Large intestine (tissue), 3 donors: Measurements from ENCODE around the gene MFF. TPM values are rescaled to one million over a fixed set of nuclear protein-coding genes. Genes with fewer than 3 reads are reported as not detected.
A peak's percentile ranks its signal among the peaks of the same experiment; 100 is the strongest.

Experiments used
- DNase-seq, 2 donors: peaks; one replicate each; pipeline versions ENCODE4 v3.0.0 to v3.0.0-alpha.2; 2013
- H3K27ac ChIP-seq: one replicate; pipeline ENCODE4 v1.5.1; 2013; ENCODE audit warnings: low read length
- H3K27me3 ChIP-seq: 2 replicates; pipeline ENCODE4 v1.6.1; 2013; ENCODE audit warnings: low read length; ENCODE audit not compliant: control insufficient read depth, insufficient read depth
- H3K36me3 ChIP-seq: 2 replicates; pipeline ENCODE4 v1.6.1; 2013; ENCODE audit warnings: low read length; ENCODE audit not compliant: control insufficient read depth, insufficient read depth
- H3K4me1 ChIP-seq: one replicate; pipeline ENCODE4 v1.6.1; 2013; ENCODE audit warnings: low read length; ENCODE audit not compliant: control insufficient read depth, insufficient read depth
- H3K4me3 ChIP-seq: one replicate; pipeline ENCODE4 v1.5.1; 2013; ENCODE audit warnings: low read length
- H3K9me3 ChIP-seq: one replicate; pipeline ENCODE4 v1.6.1; 2013; ENCODE audit warnings: mild to moderate bottlenecking, low read depth, low read length, moderate library complexity; ENCODE audit not compliant: control insufficient read depth
- WGBS: methylation state at CpG from one replicate; pipeline ENCODE4 v1.1.5; 2013; ENCODE audit warnings: low lambda C conversion rate; ENCODE audit not compliant: insufficient coverage; 5-methylcytosine and 5-hydroxymethylcytosine counted together
- polyA plus RNA-seq: library from polyadenylated mRNA; unstranded; fragments of 120-200 nt; gene quantifications from one replicate; pipeline ENCODE4 v1.2.1, GENCODE V29; 2013

Gene MFF
- polyA plus RNA-seq, 1 donor: 87.3 TPM

GRCh38 chr2:227324642-227324994 is 433 bp upstream of the MFF start:
- peak overlapping the region; percentile 84 for H3K27ac ChIP-seq
- no peaks in the 10 kb centered on the region for H3K36me3 ChIP-seq
- no peaks in the 10 kb centered on the region for H3K27me3 ChIP-seq
- DNase-seq: no peak
- 0% methylated on average over 2 of the region's 6 CpGs for WGBS
- no peaks in the 10 kb centered on the region for H3K4me1 ChIP-seq
- peak overlapping the region; percentile 88 for H3K4me3 ChIP-seq
- peaks cover 7% of the 10 kb centered on the region for H3K9me3 ChIP-seq

- Histone ChIP-seq H3K4me3 (peak overlapping the region; percentile 88), H3K36me3 (peaks cover 4% of the 10 kb centered on the region), H3K9me3 (peaks cover under 1% of the 10 kb centered on the region), H3K27ac (peak overlapping the region; percentile 84), H3K27me3 (no peaks in the 10 kb centered on the region), H3K4me1 (no peaks in the 10 kb centered on the region)
- no CpG with 5 or more reads among the region's 13 CpGs for WGBS
- DNase-seq: peak; percentile 14 to 66
Observed at GRCh38 chr2:227325839-227326195, 766 bp downstream of the MFF start.

- Histone ChIP-seq H3K27ac (no peak overlapping the region), H3K27me3 (no peaks in the 10 kb centered on the region), H3K36me3 (peaks cover 4% of the 10 kb centered on the region), H3K4me1 (no peaks in the 10 kb centered on the region), H3K9me3 (no peaks in the 10 kb centered on the region), H3K4me3 (no peak overlapping the region)
- WGBS: 100% methylated on average over 1 of the region's 6 CpGs
- no peak for DNase-seq
Observed at GRCh38 chr2:227326783-227327182, 1.7 kb downstream of the MFF start.

- Histone ChIP-seq H3K27ac (no peak overlapping the region), H3K9me3 (no peaks in the 10 kb centered on the region), H3K27me3 (no peaks in the 10 kb centered on the region), H3K36me3 (peaks cover 35% of the 10 kb centered on the region), H3K4me3 (no peak overlapping the region), H3K4me1 (no peaks in the 10 kb centered on the region)
- 88% methylated on average over 1 of the region's 1 CpG for WGBS
- no peak for DNase-seq
Observed at GRCh38 chr2:227335713-227336112, 10.7 kb downstream of the MFF start.

- no peaks in the 10 kb centered on the region for H3K9me3 ChIP-seq
- H3K36me3 ChIP-seq: peaks cover 37% of the 10 kb centered on the region
- H3K4me3 ChIP-seq: no peak overlapping the region
- no peak for DNase-seq
- WGBS: no CpG with 5 or more reads among the region's 2 CpGs
- H3K27me3 ChIP-seq: no peaks in the 10 kb centered on the region
- no peak overlapping the region for H3K27ac ChIP-seq
- H3K4me1 ChIP-seq: no peaks in the 10 kb centered on the region
Observed at GRCh38 chr2:227337442-227337841, 12.4 kb downstream of the MFF start.

GRCh38 chr2:227339098-227339599 is 14.1 kb downstream of the MFF start:
- 33% methylated on average over 1 of the region's 2 CpGs for WGBS
- H3K4me3 ChIP-seq: no peak overlapping the region
- DNase-seq: peak in 1 of 2 donors; percentile 46
- no peaks in the 10 kb centered on the region for H3K27me3 ChIP-seq
- no peaks in the 10 kb centered on the region for H3K9me3 ChIP-seq
- H3K27ac ChIP-seq: no peak overlapping the region
- no peaks in the 10 kb centered on the region for H3K4me1 ChIP-seq
- H3K36me3 ChIP-seq: peaks cover 33% of the 10 kb centered on the region

- no peaks in the 10 kb centered on the region for H3K4me1 ChIP-seq
- H3K27me3 ChIP-seq: no peaks in the 10 kb centered on the region
- no peak for DNase-seq
- no peak overlapping the region for H3K27ac ChIP-seq
- 72% methylated on average over 4 of the region's 6 CpGs for WGBS
- H3K4me3 ChIP-seq: no peak overlapping the region
- H3K36me3 ChIP-seq: peaks cover 27% of the 10 kb centered on the region
- H3K9me3 ChIP-seq: no peaks in the 10 kb centered on the region
Observed at GRCh38 chr2:227340106-227340505, 15.1 kb downstream of the MFF start.

- Histone ChIP-seq H3K4me1 (no peaks in the 10 kb centered on the region), H3K36me3 (peaks cover 22% of the 10 kb centered on the region), H3K27ac (no peak overlapping the region), H3K4me3 (no peak overlapping the region), H3K9me3 (no peaks in the 10 kb centered on the region), H3K27me3 (no peaks in the 10 kb centered on the region)
- WGBS: 100% methylated on average over 1 of the region's 2 CpGs
- no peak for DNase-seq
Observed at GRCh38 chr2:227341553-227341952, 16.5 kb downstream of the MFF start.

GRCh38 chr2:227344231-227344630 is 19.2 kb downstream of the MFF start:
- Histone ChIP-seq H3K27me3 (no peaks in the 10 kb centered on the region), H3K27ac (no peak overlapping the region), H3K36me3 (peaks cover 23% of the 10 kb centered on the region), H3K4me3 (no peak overlapping the region), H3K9me3 (no peaks in the 10 kb centered on the region), H3K4me1 (no peaks in the 10 kb centered on the region)
- WGBS: no CpG with 5 or more reads among the region's 2 CpGs
- no peak for DNase-seq

- DNase-seq: no peak
- Histone ChIP-seq H3K27ac (no peak overlapping the region), H3K9me3 (no peaks in the 10 kb centered on the region), H3K4me3 (no peak overlapping the region), H3K27me3 (no peaks in the 10 kb centered on the region), H3K4me1 (no peaks in the 10 kb centered on the region), H3K36me3 (peaks cover 26% of the 10 kb centered on the region)
- WGBS: 70% methylated on average over 2 of the region's 7 CpGs
Observed at GRCh38 chr2:227347117-227347516, 22.1 kb downstream of the MFF start.

- Histone ChIP-seq H3K4me3 (no peak overlapping the region), H3K4me1 (no peaks in the 10 kb centered on the region), H3K9me3 (no peaks in the 10 kb centered on the region), H3K27ac (no peak overlapping the region), H3K27me3 (no peaks in the 10 kb centered on the region), H3K36me3 (peaks cover 23% of the 10 kb centered on the region)
- DNase-seq: no peak
- no CpG with 5 or more reads among the region's 2 CpGs for WGBS
Observed at GRCh38 chr2:227348324-227348723, 23.3 kb downstream of the MFF start.
